ACHN (cell line): ENCODE measurements around the gene SLC7A14.

Experiments
- DNase-seq: peaks from one replicate; pipeline ENCODE4 v3.0.0-alpha.2; 2015
- in situ Hi-C: cut with HindIII; loops from 2 replicates; pipeline ENCODE4 v1.10.0; 2017; ENCODE audit warnings: low sequenced_read_pairs, low pct_ligation_motif_present, low pct_unique_long_range_greater_than_20kb

The SLC7A14 gene

DNA sequence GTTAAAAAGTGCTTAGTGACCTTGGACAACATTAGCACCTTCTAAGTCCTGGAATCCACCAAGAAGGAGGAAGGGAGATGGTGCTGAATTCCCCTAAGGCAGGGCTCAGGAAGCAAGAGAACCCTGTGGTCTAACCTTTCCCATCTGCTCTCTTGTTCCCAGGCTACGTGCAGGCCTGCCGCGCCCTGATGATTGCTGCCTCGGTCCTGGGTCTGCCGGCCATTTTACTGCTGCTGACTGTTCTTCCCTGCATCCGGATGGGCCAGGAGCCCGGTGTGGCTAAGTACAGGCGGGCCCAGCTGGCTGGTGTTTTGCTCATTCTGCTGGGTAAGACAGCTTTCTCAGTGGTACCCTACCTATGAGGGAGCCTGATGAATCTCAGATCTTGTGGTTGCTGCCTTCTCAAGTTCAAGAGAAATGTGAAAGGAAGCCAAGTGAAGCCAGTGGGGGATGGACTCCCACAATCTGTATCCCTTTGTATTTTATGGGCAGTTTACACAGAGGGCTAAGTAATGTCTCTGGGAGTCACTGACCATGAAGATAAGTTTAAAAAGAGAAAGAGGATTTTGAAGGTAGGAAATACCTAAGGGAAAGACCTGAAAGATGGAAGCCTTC lies 162.8 kb downstream of the SLC7A14 start:
- no peak for DNase-seq
- in situ Hi-C loops, result no loop called here

DNA sequence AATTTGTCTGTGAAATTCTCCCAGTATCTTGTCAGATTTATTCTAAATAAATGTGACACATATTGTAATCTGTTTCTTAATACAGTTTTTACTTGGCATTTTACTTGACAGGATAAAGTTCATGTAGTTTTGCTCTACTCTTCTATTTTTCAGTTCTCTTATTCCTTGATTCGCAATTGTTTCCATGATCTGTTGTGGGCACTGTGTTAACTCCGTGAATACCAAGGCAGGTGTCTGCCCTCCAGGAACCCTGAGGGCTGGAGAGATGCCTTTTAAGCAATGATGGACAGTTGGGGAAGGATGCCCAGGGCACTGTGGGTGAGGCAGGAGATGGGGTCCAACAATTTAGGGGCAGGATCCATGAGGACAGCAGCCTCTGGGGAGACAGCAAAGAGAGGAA lies 164.1 kb downstream of the SLC7A14 start:
- no peak for DNase-seq
- in situ Hi-C loops, result no loop called here

DNA sequence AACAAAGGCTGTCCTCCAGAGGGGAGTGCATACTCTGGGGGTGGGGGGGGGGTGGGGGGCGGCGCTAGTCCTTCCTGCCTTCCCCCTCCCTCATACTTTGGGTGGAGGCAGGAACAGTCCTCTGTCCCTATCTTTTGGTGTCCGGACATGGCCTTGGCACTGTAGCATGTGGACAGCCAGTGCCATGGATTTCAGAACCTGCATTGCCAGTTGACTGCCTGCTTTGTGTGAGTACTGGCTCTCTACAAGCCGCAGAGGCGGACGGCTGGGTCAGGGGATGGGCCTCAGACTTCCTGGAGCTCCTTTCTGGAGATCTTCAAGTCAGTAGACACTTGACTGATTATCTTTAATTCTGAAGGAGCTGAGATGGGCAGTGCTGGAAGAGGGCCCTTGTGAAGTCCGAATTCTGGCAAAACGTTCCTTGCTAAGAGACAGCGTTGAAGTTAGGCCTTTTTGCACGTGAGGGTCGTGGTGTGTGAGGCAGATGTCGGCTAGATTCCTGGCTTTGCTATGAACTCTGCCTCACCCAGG lies 164.7 kb downstream of the SLC7A14 start:
- DNase-seq, result no peak
- in situ Hi-C loops, result no loop called here

DNA sequence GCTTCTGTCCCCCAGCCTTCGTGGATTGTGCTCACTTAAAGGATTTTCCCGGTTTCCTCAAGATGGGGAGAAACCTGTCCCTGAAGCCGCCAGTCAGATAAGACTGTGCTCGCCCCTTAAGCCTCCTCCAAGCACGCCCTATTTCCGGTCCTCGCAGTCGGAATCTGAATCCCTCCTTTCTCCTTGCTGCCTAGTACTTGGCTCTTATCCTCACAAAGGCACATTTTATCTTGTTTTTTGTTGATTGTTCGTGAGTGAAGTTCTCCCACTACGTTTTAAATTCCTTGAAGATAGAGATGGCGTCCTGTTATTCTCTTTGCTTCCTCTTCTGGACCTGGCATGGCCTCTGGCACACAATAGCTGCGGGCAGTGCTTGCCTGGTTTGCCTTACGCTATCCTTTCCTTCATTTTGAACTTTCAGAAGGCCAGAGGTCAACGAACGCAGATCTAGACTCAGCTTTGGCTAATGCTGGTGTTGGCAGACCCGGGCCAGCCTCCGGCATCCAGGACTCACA lies 165.5 kb downstream of the SLC7A14 start:
- in situ Hi-C loops, result no loop called here
- no peak for DNase-seq

DNA sequence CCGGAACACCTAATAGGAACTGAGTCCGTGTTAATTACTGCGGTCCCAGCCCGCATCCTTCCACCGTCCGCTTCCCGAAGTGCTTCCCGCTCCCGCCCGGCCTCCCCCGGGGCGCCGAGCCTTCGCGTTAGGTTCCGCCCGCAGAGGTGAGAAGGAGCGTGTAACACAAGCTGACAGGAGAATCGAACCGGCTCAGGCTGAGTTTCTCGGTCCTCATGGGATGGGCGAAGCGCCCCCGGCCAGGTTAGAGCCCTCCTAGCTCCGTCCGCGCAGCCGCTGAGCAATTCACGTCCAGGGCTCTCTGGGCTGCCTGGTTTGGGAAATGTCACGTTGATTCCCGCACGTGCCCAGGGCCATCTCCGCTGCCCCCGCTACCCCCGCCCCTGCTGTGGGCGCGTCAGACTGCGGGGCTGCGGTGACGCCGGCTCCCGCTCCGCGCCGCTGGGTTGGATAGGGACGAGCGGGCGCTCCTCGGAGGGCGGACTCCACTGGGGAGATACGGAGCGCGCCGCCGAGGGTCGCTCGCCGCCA lies 166.3 kb downstream of the SLC7A14 start:
- in situ Hi-C loops, result no loop called here
- DNase-seq, result no peak

DNA sequence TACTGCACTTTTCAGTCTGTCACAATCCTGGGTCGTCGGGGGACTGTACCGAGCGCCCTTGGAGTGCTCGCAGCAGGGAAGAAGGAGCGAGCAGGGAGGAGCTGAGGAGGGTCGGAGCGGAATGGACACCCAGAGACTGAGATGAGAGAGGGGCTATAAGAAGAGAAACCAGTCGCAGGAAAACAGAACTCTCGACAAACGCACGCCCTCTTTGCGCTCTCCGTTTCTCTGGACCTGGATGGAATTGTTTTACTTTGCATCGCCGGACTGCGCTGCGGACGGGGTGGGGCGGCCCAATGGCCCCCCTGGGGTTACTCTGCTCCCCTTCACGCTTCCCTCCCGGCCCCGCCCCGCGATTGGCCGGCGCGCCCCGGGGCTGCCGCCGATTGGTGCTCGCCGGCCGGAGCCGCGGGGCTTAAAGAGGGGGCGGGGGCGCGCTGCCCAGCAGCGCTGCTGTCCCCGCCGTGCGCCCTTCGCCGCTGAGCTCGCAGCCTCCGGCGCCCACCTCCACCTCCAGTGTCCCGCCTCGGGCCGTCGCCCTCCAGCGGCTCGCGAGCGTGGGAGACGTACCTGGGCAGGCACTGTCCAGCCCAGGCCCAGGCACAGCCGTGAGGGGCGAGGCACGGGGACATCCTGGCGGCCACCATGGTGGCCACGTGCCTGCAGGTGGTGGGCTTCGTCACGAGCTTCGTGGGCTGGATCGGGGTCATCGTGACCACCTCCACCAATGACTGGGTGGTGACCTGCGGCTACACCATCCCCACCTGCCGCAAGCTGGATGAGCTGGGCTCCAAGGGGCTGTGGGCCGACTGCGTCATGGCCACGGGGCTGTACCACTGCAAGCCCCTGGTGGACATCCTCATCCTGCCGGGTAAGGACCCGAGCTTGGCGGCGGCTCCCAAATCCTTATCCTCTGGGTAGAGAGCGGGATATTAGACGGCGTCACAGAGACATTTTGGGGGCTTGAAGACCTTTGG lies 167.2 kb downstream of the SLC7A14 start, which contains the start of gene CLDN11:
Gene CLDN11 (plus strand): TSS at position 447 of the 977 bp plus-strand sequence. CDS start 199 bp downstream, at position 646.
- DNase-seq, result peak; percentile 66
- in situ Hi-C loops, result no loop called here

DNA sequence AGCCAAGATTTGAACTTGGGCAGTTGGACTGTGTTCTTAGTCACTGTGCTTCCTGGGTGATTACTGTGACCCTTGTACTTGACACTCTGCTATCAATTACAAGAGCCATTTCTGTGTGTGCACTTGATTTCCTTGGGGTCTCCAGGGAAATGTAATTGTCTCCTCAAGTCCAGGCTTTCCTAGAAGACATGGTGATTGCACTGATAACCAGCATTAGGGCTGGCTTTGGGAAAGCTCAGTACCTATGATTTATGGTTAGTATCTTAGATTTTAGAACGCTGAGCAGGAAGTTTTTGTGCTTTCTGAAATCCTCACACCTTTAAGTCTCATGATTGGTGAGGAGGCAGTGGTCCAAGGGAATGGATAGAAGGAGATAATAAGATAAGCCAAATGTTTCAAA lies 168.8 kb downstream of the SLC7A14 start:
- in situ Hi-C loops, result no loop called here
- DNase-seq, result no peak

DNA sequence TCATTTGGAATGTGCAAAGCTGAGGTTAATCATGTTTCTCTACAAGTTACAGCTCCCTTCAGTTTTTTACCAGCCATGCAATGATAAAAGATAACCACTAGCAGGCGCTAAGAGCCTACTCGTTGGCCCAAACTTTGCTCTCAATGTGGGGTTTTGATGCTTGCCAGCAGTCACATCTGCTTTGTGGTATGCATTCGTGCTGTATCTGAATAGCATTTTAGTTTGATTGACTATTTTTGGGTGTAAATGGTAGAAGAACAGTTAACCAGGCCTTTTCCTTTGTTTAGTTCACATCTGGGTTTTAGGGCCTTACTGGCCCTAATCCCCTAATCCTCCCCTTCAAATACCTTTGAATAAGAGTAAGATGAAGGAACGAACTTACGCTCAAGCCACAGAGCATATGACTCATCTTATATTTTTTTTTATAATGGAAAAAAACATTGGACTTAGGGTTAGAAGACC lies 171.6 kb downstream of the SLC7A14 start:
- DNase-seq, result peak; percentile 60
- in situ Hi-C loops, result no loop called here

DNA sequence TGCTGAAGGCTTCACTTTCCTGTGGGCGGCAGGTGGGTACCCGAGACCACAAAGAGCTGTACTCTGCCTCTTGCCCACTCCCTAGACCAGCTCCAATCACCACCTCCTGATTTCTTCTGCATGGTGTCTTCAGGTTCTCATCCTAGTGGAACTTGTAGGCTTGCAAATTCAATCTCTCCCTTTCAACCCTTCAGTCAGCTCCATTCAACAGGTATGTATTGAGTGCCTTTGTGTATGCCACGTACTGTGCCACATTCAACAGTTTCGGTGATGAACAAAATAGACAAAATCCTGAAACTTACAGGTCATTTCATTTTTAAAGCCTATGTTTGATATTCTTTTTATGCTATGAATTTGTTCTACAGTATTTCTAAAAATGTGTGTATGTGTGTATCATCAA lies 172.6 kb downstream of the SLC7A14 start:
- in situ Hi-C loops, result no loop called here
- no peak for DNase-seq

DNA sequence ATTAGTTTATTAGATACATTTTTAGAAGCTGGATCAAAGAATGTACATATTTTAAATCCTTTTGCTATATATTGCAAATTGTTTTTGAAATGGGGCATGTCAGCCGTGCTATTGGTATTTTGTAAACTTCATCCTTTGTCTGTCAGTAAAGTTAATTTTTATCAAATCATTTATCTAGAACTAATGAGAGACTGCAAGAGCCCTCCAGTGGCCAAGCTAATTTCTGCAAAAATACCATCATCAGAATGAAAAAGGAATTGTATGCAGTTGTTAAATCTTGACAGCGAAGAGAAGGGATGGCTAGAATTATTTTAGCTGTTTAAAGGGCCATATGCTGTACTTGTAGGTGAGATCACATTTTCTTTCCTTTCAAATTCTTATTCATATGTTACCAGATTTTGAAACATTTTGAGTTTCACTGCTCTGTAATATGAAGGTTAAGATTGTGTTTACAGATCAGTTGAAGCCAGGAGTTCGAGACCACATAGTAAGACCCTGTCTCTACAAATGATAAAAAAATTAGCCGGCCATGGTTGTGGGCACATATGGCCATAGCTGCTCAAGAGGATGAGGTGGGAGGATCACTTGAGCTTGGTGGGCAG lies 175.3 kb downstream of the SLC7A14 start:
- peak; percentile 48 for DNase-seq

More for the DNA sequence above, 175.3 kb downstream of the SLC7A14 start:
- in situ Hi-C loops, result no loop called here
